IPS-20b (cell line): Measurements from ENCODE around the gene PLCG1.

ENCODE experiments used
- H3K27ac ChIP-seq: one replicate; pipeline ENCODE4 v1.5.1; 2013; ENCODE audit warnings: low read length
- H3K27me3 ChIP-seq: 2 replicates; pipeline ENCODE4 v1.6.1; 2013; ENCODE audit warnings: mild to moderate bottlenecking, low read length, inconsistent platforms; ENCODE audit not compliant: insufficient read depth
- H3K36me3 ChIP-seq: 2 replicates; pipeline ENCODE4 v1.6.1; 2013; ENCODE audit warnings: low read depth, mild to moderate bottlenecking, inconsistent platforms, low read length, moderate library complexity; ENCODE audit not compliant: insufficient read depth
- H3K4me1 ChIP-seq: 2 replicates; pipeline ENCODE4 v1.6.1; 2013; ENCODE audit warnings: mild to moderate bottlenecking, control low read depth, inconsistent platforms, low read length, moderate library complexity; ENCODE audit not compliant: insufficient read depth
- H3K4me3 ChIP-seq: 2 replicates; pipeline ENCODE4 v1.5.1; 2013; ENCODE audit warnings: mild to moderate bottlenecking, low read length, inconsistent platforms
- H3K9ac ChIP-seq: 2 replicates; pipeline ENCODE4 v1.6.1; 2013; ENCODE audit warnings: low read depth, mild to moderate bottlenecking, inconsistent platforms, low read length, moderate library complexity
- H3K9me3 ChIP-seq: 2 replicates; pipeline ENCODE4 v1.6.1; 2013; ENCODE audit warnings: mild to moderate bottlenecking, low read depth, low read length, inconsistent platforms; ENCODE audit not compliant: insufficient read depth

The PLCG1 gene

DNA sequence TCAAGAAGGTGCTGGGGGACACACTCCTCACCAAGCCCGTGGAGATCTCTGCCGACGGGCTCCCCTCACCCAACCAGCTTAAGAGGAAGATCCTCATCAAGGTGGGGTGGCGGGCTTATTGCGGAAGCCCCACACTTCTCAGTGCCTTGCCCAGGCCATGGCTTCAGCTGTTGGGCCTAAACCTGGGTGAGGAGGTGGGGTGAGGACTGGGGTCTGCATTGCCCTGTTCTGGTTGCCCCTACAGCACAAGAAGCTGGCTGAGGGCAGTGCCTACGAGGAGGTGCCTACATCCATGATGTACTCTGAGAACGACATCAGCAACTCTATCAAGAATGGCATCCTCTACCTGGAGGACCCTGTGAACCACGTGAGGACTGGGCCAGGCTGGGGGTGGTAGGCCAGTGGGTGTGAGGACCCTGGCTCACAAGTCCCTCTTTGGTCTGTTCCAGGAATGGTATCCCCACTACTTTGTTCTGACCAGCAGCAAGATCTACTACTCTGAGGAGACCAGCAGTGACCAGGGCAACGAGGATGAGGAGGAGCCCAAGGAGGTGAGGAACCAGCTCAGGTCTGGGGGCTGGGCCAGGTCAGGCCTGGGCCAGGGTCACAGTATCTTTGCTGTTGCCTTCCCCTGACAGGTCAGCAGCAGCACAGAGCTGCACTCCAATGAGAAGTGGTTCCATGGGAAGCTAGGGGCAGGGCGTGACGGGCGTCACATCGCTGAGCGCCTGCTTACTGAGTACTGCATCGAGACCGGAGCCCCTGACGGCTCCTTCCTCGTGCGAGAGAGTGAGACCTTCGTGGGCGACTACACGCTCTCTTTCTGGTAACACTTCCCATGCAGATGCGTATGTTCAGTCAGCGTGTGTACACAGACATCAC, 27.9 kb downstream of the PLCG1 start:
- H3K9ac ChIP-seq: no peak overlapping the region
- H3K27ac ChIP-seq: no peak overlapping the region
- no peaks in the 10 kb centered on the region for H3K9me3 ChIP-seq
- H3K36me3 ChIP-seq: peaks cover 100% of the 10 kb centered on the region
- no peak overlapping the region for H3K4me3 ChIP-seq
- no peaks in the 10 kb centered on the region for H3K4me1 ChIP-seq
- no peaks in the 10 kb centered on the region for H3K27me3 ChIP-seq

DNA sequence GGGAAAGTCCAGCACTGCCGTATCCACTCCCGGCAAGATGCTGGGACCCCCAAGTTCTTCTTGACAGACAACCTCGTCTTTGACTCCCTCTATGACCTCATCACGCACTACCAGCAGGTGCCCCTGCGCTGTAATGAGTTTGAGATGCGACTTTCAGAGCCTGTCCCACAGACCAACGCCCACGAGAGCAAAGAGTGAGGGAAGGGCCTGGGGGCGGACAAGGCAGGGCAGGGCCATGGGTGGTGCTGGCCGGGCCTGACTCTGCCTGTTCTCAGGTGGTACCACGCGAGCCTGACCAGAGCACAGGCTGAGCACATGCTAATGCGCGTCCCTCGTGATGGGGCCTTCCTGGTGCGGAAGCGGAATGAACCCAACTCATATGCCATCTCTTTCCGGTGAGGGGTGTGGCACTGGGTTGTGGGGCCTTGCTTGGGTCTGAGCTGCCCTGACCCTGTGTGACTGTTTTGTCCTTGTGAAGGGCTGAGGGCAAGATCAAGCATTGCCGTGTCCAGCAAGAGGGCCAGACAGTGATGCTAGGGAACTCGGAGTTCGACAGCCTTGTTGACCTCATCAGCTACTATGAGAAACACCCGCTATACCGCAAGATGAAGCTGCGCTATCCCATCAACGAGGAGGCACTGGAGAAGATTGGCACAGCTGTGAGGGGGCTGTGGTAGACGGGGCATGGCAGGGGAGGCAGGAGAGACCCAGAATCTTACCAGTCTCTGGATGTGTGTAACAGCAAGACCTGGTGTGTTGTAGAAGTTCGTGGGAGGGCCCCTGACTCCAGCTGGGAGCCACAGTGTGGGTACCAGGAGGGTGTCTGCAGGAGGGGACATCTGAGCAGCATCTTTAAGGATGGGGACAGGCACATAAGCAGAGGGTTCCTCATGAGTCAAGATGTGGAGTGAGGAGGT, 29.1 kb downstream of the PLCG1 start:
- H3K4me3 ChIP-seq: no peak overlapping the region
- H3K36me3 ChIP-seq: peaks cover 98% of the 10 kb centered on the region
- H3K27ac ChIP-seq: no peak overlapping the region
- H3K4me1 ChIP-seq: no peaks in the 10 kb centered on the region
- no peaks in the 10 kb centered on the region for H3K27me3 ChIP-seq
- H3K9me3 ChIP-seq: no peaks in the 10 kb centered on the region
- H3K9ac ChIP-seq: no peak overlapping the region

GRCh38 chr20:41167118-41167470, 29.8 kb downstream of the PLCG1 start:
- Histone ChIP-seq H3K4me3 (no peak overlapping the region), H3K27ac (no peak overlapping the region), H3K9me3 (no peaks in the 10 kb centered on the region), H3K9ac (no peak overlapping the region), H3K27me3 (no peaks in the 10 kb centered on the region), H3K36me3 (peaks cover 98% of the 10 kb centered on the region), H3K4me1 (no peaks in the 10 kb centered on the region)

DNA sequence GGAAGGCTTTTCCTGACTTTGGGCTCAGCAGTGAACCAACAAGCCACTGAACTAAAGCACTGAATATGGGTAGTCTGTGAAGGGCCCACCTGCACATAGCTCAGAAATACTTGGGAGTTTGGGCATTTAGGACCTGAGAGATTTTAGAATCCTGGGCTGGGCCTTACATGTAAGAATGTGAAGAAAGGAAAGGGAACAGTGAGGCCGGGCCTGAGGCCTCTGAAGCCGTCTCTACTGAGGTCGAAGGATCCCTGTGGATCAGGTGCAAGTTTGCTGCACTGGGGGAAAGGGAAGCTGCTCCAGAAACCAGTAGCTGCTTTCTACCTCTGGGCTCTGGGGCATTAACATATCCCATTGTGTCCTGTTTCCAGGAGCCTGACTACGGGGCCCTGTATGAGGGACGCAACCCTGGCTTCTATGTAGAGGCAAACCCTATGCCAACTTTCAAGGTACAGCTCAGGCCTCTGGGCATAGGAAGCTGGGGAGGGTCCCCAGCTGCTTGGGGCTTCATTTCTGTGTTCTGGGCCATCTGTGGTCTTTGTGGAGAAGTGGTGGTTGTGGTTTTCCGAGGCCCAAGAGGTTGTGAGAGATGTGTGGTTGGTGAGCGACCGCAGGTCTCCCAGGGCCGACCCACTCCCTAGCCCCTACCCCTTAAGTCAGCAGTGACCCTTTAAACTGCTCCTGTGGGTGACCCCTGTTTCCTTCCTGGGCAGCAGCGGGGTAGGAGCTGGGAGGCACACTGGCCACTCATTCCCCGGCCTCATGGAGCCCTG, 30.3 kb downstream of the PLCG1 start:
- Histone ChIP-seq H3K36me3 (peaks cover 98% of the 10 kb centered on the region), H3K4me3 (no peak overlapping the region), H3K9ac (no peak overlapping the region), H3K27ac (no peak overlapping the region), H3K4me1 (no peaks in the 10 kb centered on the region), H3K9me3 (no peaks in the 10 kb centered on the region), H3K27me3 (no peaks in the 10 kb centered on the region)

DNA sequence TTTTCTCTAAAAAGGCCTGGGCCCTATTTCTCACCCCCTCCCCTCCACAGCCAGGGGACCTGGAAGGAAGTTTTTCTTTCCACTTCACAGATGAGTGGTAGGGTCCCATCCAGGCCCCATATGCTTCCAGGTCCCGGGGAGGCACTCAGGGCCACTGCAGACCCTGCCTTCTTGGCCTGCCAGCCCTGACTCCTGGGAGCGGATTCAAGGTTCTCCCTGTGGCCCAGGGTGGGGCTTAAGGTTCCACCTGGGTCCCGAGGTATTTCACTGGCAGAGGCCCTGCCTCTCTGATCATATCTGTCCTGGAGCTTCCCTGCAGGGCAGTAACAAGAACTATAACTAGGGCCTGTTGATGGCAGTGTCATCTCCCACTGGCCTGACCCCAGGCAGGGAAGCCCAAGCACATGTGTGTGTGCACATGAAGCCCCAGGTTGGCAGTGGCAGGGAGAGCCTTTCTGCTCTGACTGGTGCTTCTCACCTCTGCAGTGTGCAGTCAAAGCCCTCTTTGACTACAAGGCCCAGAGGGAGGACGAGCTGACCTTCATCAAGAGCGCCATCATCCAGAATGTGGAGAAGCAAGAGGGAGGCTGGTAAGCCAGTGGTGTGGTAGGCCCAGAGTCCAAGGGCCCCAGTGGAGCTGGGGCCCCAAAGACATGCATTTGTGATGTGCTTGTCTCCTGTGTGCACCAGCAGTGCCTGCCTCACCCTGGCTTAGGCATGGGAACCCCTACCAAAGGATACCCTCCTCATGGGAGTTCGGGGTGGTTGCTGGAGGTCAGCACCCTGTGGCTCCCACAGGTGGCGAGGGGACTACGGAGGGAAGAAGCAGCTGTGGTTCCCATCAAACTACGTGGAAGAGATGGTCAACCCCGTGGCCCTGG, 31.2 kb downstream of the PLCG1 start:
- Histone ChIP-seq H3K27me3 (no peaks in the 10 kb centered on the region), H3K27ac (no peak overlapping the region), H3K4me3 (no peak overlapping the region), H3K36me3 (peaks cover 96% of the 10 kb centered on the region), H3K4me1 (no peaks in the 10 kb centered on the region), H3K9ac (no peak overlapping the region), H3K9me3 (no peaks in the 10 kb centered on the region)

GRCh38 chr20:41169162-41169690, 31.9 kb downstream of the PLCG1 start:
- no peak overlapping the region for H3K27ac ChIP-seq
- no peaks in the 10 kb centered on the region for H3K4me1 ChIP-seq
- no peaks in the 10 kb centered on the region for H3K9me3 ChIP-seq
- peaks cover 96% of the 10 kb centered on the region for H3K36me3 ChIP-seq
- no peaks in the 10 kb centered on the region for H3K27me3 ChIP-seq
- no peak overlapping the region for H3K9ac ChIP-seq
- H3K4me3 ChIP-seq: no peak overlapping the region

DNA sequence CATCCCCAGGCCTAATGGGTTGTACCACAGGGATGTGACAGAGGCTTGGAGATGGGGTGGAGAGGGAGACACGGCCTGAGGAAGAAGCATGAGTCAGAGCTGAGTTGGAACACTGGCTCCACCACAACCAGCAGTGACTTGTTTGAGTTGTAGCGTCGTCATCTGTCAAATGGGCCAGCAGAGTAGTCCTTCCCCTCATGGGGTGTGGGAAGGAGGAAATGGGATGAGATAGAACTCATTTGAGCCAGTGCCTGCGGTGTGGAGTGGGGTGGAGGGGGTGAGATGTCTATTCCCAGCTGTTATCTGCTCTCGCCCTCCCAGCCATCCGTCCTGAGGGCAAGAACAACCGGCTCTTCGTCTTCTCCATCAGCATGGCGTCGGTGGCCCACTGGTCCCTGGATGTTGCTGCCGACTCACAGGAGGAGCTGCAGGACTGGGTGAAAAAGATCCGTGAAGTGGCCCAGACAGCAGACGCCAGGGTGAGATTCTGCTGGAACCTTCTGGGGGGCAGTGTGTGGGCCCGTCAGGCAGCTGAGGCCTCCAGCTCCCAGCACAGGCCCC, 32.5 kb downstream of the PLCG1 start:
- H3K9ac ChIP-seq: no peak overlapping the region
- no peaks in the 10 kb centered on the region for H3K4me1 ChIP-seq
- no peaks in the 10 kb centered on the region for H3K27me3 ChIP-seq
- H3K9me3 ChIP-seq: no peaks in the 10 kb centered on the region
- no peak overlapping the region for H3K27ac ChIP-seq
- peaks cover 96% of the 10 kb centered on the region for H3K36me3 ChIP-seq
- H3K4me3 ChIP-seq: no peak overlapping the region

DNA sequence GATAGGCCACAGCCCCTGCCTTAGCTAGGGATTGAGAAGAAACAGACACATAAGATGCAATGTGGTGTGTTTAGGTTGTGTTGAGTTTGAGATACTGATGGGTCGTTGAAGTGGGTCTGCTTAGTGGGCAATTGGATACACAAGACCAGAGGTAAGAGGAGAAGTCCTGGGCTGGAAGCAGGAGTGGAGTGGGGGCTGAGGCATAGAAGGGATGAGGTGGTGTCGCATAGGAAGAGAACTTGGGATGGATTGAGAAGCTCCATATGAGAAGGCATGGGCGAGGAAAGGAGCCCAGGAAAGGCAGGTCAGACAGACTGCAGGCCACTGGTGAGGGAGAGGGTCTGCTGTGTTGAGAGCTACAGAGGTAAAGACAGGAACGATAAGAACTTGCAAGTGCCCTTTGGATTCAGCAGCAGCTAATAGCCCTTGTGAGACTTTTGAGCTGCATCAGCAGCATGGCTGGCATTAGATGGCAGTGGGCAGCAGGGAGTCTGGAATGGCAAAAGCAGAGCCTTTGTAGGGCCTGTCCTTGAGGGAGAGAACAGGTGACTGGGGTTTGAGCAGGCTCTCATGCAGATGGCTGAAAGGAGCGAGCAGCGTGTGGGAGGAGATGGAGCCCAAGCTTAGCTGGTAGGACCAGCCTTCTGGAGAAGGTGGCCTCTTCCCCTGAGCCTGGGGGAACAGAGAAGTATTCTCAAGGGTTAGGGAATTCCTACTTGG, 33.2 kb downstream of the PLCG1 start:
- Histone ChIP-seq H3K36me3 (peaks cover 96% of the 10 kb centered on the region), H3K9me3 (no peaks in the 10 kb centered on the region), H3K9ac (no peak overlapping the region), H3K4me1 (no peaks in the 10 kb centered on the region), H3K27me3 (no peaks in the 10 kb centered on the region), H3K27ac (no peak overlapping the region), H3K4me3 (no peak overlapping the region)

GRCh38 chr20:41171736-41172295, 34.5 kb downstream of the PLCG1 start:
- Histone ChIP-seq H3K36me3 (peaks cover 96% of the 10 kb centered on the region), H3K27me3 (no peaks in the 10 kb centered on the region), H3K4me1 (no peaks in the 10 kb centered on the region), H3K4me3 (no peak overlapping the region), H3K9ac (no peak overlapping the region), H3K9me3 (no peaks in the 10 kb centered on the region), H3K27ac (no peak overlapping the region)
